Uterus (tissue), 4 donors: ENCODE measurements around the gene ACVRL1. TPM values are rescaled to one million over a fixed set of nuclear protein-coding genes. Genes with fewer than 3 reads are reported as not detected.

Experiments
- DNase-seq, 2 donors: peaks; one replicate each; pipeline ENCODE4 v3.0.0-alpha.2; 2019 to 2020
- H3K27ac ChIP-seq, 2 donors: fragments of 200-600 bp; sonication (generic); 1 replicate in 1 of 2; 2 replicates in 1 of 2; pipeline ENCODE4 v1.5.1; 2016 to 2018
- H3K27me3 ChIP-seq, 2 donors: fragments of 200-600 bp; sonication (generic); one replicate each; pipeline ENCODE4 v1.5.1; 2018 to 2019; ENCODE audit warnings: control low read depth in 1 of 2
- H3K36me3 ChIP-seq, 2 donors: fragments of 200-600 bp; sonication (generic); one replicate each; pipeline ENCODE4 v1.5.1; 2019; ENCODE audit warnings: control low read depth in 1 of 2
- H3K4me1 ChIP-seq, 2 donors: fragments of 200-600 bp; sonication (generic); one replicate each; pipeline ENCODE4 v1.5.1; 2018 to 2019; ENCODE audit warnings: control low read depth in 1 of 2
- H3K4me3 ChIP-seq, 2 donors: fragments of 200-600 bp; sonication (generic); 1 replicate in 1 of 2; 2 replicates in 1 of 2; pipeline ENCODE4 v1.5.1; 2018 to 2019; ENCODE audit warnings: mild to moderate bottlenecking in 1 of 2
- H3K9me3 ChIP-seq, 2 donors: fragments of 200-600 bp; sonication (generic); one replicate each; pipeline ENCODE4 v1.5.1; 2019; ENCODE audit warnings: control low read depth in 1 of 2
- CTCF ChIP-seq, 4 experiments: fragments of 200-600 bp in 2 of 4; fragments of 450-650 bp in 2 of 4; sonication (generic) in 2 of 4; IDR thresholded peaks; one replicate each; pipeline ENCODE4 v1.5.1; 2016 to 2019; ENCODE audit warnings: antibody characterized with exemption in 4 of 4, mild to moderate bottlenecking in 2 of 4, moderate library complexity in 1 of 4
- POLR2A ChIP-seq, 2 donors: fragments of 450-650 bp; IDR thresholded peaks; one replicate each; pipeline ENCODE4 v1.6.1; 2016; ENCODE audit warnings: antibody characterized with exemption in 2 of 2, mild to moderate bottlenecking in 1 of 2, moderate library complexity in 1 of 2
- intact Hi-C: fragments of 100-400 bp; cut with DNase I; formaldehyde crosslinking; loops from one replicate; pipeline ENCODE4 v1.15.1; 2023; ENCODE audit warnings: low total_unique reads
- total RNA-seq, 4 donors: library from RNA; depleted of rRNA in 3 of 4; stranded (reverse); fragments of >200 nt in 3 of 4; gene quantifications; one replicate each; pipeline versions ENCODE4 v1.1.0 to v1.2.4, GENCODE V29; 2014 to 2023
- donor health status: DM: yes; HTN: yes; CAD: no.

The ACVRL1 gene
- total RNA-seq, 4 donors from 2014 or later: 52.1 to 161 (median 127) TPM

DNA sequence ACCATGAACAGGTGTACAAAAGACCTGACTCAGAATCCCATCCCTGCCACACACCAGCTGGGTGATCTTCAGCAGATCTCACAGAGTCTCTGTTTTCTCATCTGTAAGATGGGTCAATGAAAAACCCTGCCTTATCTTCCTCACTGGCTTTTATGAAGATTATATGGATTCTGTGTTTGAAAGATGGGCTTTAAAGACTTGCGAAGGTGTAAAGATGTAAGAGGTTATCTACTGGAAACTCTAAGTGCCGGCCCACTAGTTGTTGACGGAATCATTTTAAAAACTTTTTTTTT lies 34.7 kb upstream of the ACVRL1 start:
- Histone ChIP-seq H3K36me3 (no peaks in the 10 kb centered on the region), H3K9me3 (no peaks in the 10 kb centered on the region), H3K4me3 (no peak overlapping the region), H3K4me1 (peaks cover 0 to 12% of the 10 kb centered on the region in 2 donors), H3K27ac (no peak overlapping the region), H3K27me3 (peaks cover 0 to 9% of the 10 kb centered on the region in 2 donors)
- no peak for TF ChIP-seq CTCF (IDR thresholded peaks at IDR 0.05)
- TF ChIP-seq POLR2A (IDR thresholded peaks at IDR 0.05): no peak
- intact Hi-C loops: no loop called here
- DNase-seq: no peak

DNA sequence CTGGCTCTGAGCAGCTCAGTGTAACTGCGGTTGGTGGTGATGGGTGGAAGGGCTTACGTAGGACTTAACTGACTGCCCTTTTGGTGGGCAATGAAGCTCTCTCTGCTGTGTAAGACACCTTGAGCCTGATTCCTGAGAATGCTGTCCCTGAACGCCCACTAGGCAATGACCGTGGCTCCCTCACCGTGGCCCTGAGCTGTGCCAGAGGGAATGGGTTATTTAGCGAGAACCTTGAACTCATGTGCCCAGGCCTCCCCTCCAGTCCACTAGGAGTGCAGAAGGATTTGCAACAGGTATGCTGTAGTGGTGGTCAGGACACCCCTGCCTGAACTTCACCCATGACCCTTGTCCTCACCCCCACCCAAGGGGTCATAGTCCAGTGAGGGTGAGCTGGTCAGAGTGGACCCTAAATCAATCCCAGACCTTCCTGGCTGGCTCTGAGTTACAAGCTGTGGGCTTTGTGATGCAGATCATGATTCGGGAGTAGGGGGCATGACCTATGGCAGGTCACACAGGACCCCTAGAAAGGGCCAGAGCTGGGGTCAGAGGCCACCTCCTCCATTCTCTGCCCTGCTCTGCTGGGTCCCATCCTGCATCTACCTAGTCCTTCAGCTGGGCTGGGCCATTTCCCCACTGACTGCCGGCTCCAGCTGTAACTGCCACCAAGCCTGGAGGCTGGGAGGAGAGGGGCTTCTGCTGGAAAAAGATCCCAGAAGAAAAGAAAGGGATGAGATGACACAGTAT lies 33.9 kb upstream of the ACVRL1 start:
- DNase-seq: no peak
- Histone ChIP-seq H3K27me3 (peaks cover 0 to 9% of the 10 kb centered on the region in 2 donors), H3K27ac (no peak overlapping the region), H3K9me3 (no peaks in the 10 kb centered on the region), H3K4me3 (no peak overlapping the region), H3K36me3 (no peaks in the 10 kb centered on the region), H3K4me1 (peaks cover 0 to 12% of the 10 kb centered on the region in 2 donors)
- no peak for TF ChIP-seq POLR2A (IDR thresholded peaks at IDR 0.05)
- TF ChIP-seq CTCF (IDR thresholded peaks at IDR 0.05): no peak
- intact Hi-C loops: no loop called here

GRCh38 chr12:51874000-51874399 lies 33.3 kb upstream of the ACVRL1 start:
- H3K27me3 ChIP-seq: peaks cover 0 to 6% of the 10 kb centered on the region in 2 donors

GRCh38 chr12:51874486-51874885 lies 32.8 kb upstream of the ACVRL1 start:
- intact Hi-C loops: no loop called here
- no peak for TF ChIP-seq POLR2A (IDR thresholded peaks at IDR 0.05)
- TF ChIP-seq CTCF (IDR thresholded peaks at IDR 0.05): no peak
- no peak for DNase-seq

More at GRCh38 chr12:51874000-51874399, 33.3 kb upstream of the ACVRL1 start:
- Histone ChIP-seq H3K9me3 (no peaks in the 10 kb centered on the region), H3K4me1 (peaks cover 0 to 7% of the 10 kb centered on the region in 2 donors), H3K27ac (no peak overlapping the region), H3K36me3 (no peaks in the 10 kb centered on the region), H3K4me3 (no peak overlapping the region)
- no peak for DNase-seq
- intact Hi-C loops: no loop called here
- no peak for TF ChIP-seq CTCF (IDR thresholded peaks at IDR 0.05)
- TF ChIP-seq POLR2A (IDR thresholded peaks at IDR 0.05): no peak

GRCh38 chr12:51879102-51879501 lies 28.2 kb upstream of the ACVRL1 start:
- H3K4me3 ChIP-seq: no peak overlapping the region
- no peak for DNase-seq
- H3K4me1 ChIP-seq: no peaks in the 10 kb centered on the region
- no peaks in the 10 kb centered on the region for H3K9me3 ChIP-seq
- no peaks in the 10 kb centered on the region for H3K36me3 ChIP-seq
- intact Hi-C loops: no loop called here
- H3K27ac ChIP-seq: no peak overlapping the region
- H3K27me3 ChIP-seq: no peaks in the 10 kb centered on the region
- no peak for TF ChIP-seq CTCF (IDR thresholded peaks at IDR 0.05)
- TF ChIP-seq POLR2A (IDR thresholded peaks at IDR 0.05): no peak

More at GRCh38 chr12:51874486-51874885, 32.8 kb upstream of the ACVRL1 start:
- Histone ChIP-seq H3K4me1 (peaks cover 0 to 2% of the 10 kb centered on the region in 2 donors), H3K4me3 (no peak overlapping the region), H3K27ac (no peak overlapping the region), H3K27me3 (peaks cover 0 to 1% of the 10 kb centered on the region in 2 donors), H3K9me3 (no peaks in the 10 kb centered on the region), H3K36me3 (no peaks in the 10 kb centered on the region)
